NB4 (cell line): ENCODE data around the gene SHOX.
"Not testable (repeated sequence)": the region's sequence is repeated elsewhere in the genome, so short reads cannot be mapped to it uniquely, and the experiment has no call there.

Source experiments
- DNase-seq: peaks from one replicate; pipeline ENCODE4 v3.0.0; 2010; ENCODE audit warnings: low read depth
- H3K4me3 ChIP-seq: one replicate; pipeline ENCODE4 v1.5.1; 2011; ENCODE audit warnings: mild to moderate bottlenecking, low read depth, low read length, moderate library complexity
- CTCF ChIP-seq: IDR thresholded peaks from one replicate; pipeline ENCODE4 v1.5.1; 2012; ENCODE audit warnings: low read depth, low read length
- MAX ChIP-seq: IDR thresholded peaks from 2 replicates; pipeline ENCODE4 v1.6.1; 2011; ENCODE audit warnings: low read depth, low read length
- MYC ChIP-seq: IDR thresholded peaks from 2 replicates; pipeline ENCODE4 v1.6.1; 2011; ENCODE audit warnings: low read depth, low read length
- POLR2A ChIP-seq: IDR thresholded peaks from 2 replicates; pipeline ENCODE4 v1.6.1; 2011; ENCODE audit warnings: mild to moderate bottlenecking; ENCODE audit not compliant: insufficient read length; ENCODE audit errors: extremely low read depth

Gene SHOX

GRCh38 chrX:586351-586750 lies 44.2 kb upstream of the SHOX start:
- no peak overlapping the region for H3K4me3 ChIP-seq
- no peak for DNase-seq
- no peak for TF ChIP-seq MAX
- TF ChIP-seq POLR2A, result no peak
- no peak for TF ChIP-seq CTCF
- TF ChIP-seq MYC, result no peak

GRCh38 chrX:589261-589660 lies 41.3 kb upstream of the SHOX start:
- not testable (repeated sequence) for H3K4me3 ChIP-seq, DNase-seq

GRCh38 chrX:590693-591404 lies 39.7 kb upstream of the SHOX start:
- H3K4me3 ChIP-seq, result no peak overlapping the region
- TF ChIP-seq POLR2A (no peak), MAX (no peak), MYC (no peak), CTCF (no peak)
- no peak for DNase-seq

GRCh38 chrX:599837-600715 lies 30.5 kb upstream of the SHOX start:
- H3K4me3 ChIP-seq, result no peak overlapping the region
- TF ChIP-seq POLR2A (no peak), CTCF (no peak), MYC (no peak), MAX (no peak)
- DNase-seq, result no peak

GRCh38 chrX:603029-603428 lies 27.6 kb upstream of the SHOX start:
- not testable (repeated sequence) for DNase-seq, H3K4me3 ChIP-seq

GRCh38 chrX:604616-605015 lies 26.0 kb upstream of the SHOX start:
- not testable (repeated sequence) for H3K4me3 ChIP-seq, DNase-seq

- DNase-seq, H3K4me3 ChIP-seq: not testable (repeated sequence)
Observed at GRCh38 chrX:608088-608487, 22.5 kb upstream of the SHOX start.

GRCh38 chrX:614136-614535 lies 16.5 kb upstream of the SHOX start:
- DNase-seq, result no peak
- TF ChIP-seq POLR2A, result no peak
- TF ChIP-seq MYC, result no peak
- no peak for TF ChIP-seq MAX
- no peak overlapping the region for H3K4me3 ChIP-seq
